Measurements from ENCODE around the gene ZBTB48. TPM values are rescaled to one million over a fixed set of nuclear protein-coding genes. Genes with fewer than 3 reads are reported as not detected.
"Not testable (repeated sequence)": the region's sequence is repeated elsewhere in the genome, so short reads cannot be mapped to it uniquely, and the experiment has no call there.

Gene ZBTB48
- total and polyA plus RNA-seq, 4 donors, result 21.6 to 41.3 (median 34.3) TPM

DNA sequence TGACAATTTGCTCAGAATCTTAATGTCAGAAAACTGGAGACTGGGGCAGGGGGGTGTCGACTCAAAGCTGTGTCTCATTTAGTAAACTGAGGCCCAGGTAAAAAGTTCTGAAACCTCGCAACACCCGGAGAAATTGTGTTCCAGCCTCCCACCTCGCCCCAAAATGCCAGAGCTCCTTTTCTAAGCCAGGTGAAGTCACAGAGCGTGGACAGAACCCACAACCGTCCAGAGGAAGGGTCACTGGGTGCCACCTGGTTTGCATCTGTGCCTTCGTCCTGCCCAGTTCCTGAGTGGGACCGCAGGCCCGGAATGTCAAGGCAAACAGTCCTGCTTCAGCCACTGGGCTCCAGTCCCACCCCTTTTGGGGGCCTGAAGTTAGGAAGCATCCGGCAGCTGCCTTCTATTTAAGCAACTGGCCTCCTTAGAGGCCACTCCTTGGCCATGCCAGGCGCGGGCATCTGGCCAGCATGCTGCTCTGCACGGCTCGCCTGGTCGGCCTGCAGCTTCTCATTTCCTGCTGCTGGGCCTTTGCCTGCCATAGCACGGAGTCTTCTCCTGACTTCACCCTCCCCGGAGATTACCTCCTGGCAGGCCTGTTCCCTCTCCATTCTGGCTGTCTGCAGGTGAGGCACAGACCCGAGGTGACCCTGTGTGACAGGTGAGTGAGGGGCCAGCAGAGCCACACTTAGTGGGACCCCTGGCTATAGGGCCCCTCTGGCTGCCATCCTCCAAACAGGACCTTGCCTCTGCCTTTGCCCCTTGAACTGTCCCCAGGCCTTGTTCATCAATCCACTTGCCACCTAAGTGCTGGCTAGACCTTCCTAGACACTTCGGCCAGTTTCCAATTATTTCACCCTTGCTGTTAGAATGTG, 24.7 kb upstream of the ZBTB48 start, which contains the start of gene TAS1R1:
TSS of gene TAS1R1 (plus strand) at position 401 of the 872 bp plus-strand sequence. CDS start at position 468, 67 bp downstream.
- DNase-seq (peak; percentile 19 to 33 (median 29)), ATAC-seq (ENCODE audit: insufficient read depth, low FRiP score) (peak; percentile 4)
- peak within 1 kb of the TSS; percentile 98 for H3K4me3 ChIP-seq
- no peaks in the 10 kb centered on the region for H3K27me3 ChIP-seq (ENCODE audit: control insufficient read depth in 3 of 3, insufficient read depth in 3 of 3, low read length in 2 of 3)
- peaks cover 0 to 6% (median 4%) of the 10 kb centered on the region in 4 donors for H3K36me3 ChIP-seq (ENCODE audit: control insufficient read depth in 4 of 4, insufficient read depth in 4 of 4, low read length in 4 of 4)
- 76 to 77% methylated on average over 19 of the region's 19 CpGs for WGBS, 2 donors
- peak within 1 kb of the TSS; percentile 60 to 65 for H3K9ac ChIP-seq (ENCODE audit: insufficient read depth in 1 of 2, low read length in 2 of 2)
- H3K9me3 ChIP-seq (ENCODE audit: control insufficient read depth in 4 of 4, insufficient read depth in 3 of 4, low read length in 3 of 4), result no peaks in the 10 kb centered on the region
- peaks cover 4 to 13% (median 5%) of the 10 kb centered on the region in 5 donors for H3K4me1 ChIP-seq (ENCODE audit: control insufficient read depth in 5 of 5, insufficient read depth in 5 of 5, low read length in 5 of 5)
- H3K27ac ChIP-seq (ENCODE audit: low read depth in 1 of 2, low read length in 1 of 2), result peak within 1 kb of the TSS; percentile 81 to 87
- TF ChIP-seq, protein P1, sequence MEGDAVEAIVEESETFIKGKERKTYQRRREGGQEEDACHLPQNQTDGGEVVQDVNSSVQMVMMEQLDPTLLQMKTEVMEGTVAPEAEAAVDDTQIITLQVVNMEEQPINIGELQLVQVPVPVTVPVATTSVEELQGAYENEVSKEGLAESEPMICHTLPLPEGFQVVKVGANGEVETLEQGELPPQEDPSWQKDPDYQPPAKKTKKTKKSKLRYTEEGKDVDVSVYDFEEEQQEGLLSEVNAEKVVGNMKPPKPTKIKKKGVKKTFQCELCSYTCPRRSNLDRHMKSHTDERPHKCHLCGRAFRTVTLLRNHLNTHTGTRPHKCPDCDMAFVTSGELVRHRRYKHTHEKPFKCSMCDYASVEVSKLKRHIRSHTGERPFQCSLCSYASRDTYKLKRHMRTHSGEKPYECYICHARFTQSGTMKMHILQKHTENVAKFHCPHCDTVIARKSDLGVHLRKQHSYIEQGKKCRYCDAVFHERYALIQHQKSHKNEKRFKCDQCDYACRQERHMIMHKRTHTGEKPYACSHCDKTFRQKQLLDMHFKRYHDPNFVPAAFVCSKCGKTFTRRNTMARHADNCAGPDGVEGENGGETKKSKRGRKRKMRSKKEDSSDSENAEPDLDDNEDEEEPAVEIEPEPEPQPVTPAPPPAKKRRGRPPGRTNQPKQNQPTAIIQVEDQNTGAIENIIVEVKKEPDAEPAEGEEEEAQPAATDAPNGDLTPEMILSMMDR (IDR thresholded peaks at IDR 0.05; ENCODE audit: control extremely low read depth, extremely low read depth), result no peak

DNA sequence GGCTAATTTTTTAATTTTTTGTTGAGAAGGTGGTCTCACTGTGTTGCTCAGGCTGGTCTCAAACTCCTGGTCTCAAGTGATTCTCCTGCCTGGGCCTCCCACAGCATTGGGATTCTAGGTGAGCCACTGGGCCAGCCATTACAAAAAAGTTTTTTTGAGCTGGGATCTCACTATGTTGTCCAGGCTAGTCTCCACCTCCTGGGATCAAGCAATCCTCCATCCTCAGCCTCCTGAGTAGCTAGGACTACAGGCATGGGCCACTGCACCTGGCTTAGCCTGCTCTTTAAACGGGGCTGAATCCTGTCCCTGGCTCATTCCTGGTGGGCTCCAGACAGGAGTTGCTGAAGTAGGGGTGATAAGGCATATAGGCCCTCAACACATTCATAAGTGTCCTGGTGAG, 22.2 kb upstream of the ZBTB48 start:
- H3K9ac ChIP-seq (ENCODE audit: insufficient read depth in 1 of 2, low read length in 2 of 2), result no peak overlapping the region
- no peaks in the 10 kb centered on the region for H3K36me3 ChIP-seq (ENCODE audit: control insufficient read depth in 4 of 4, insufficient read depth in 4 of 4, low read length in 4 of 4)
- H3K27ac ChIP-seq (ENCODE audit: low read depth in 1 of 2, low read length in 1 of 2), result no peak overlapping the region
- H3K4me3 ChIP-seq, result no peak overlapping the region
- H3K9me3 ChIP-seq (ENCODE audit: control insufficient read depth in 4 of 4, insufficient read depth in 3 of 4, low read length in 3 of 4), result no peaks in the 10 kb centered on the region
- H3K4me1 ChIP-seq (ENCODE audit: control insufficient read depth in 5 of 5, insufficient read depth in 5 of 5, low read length in 5 of 5), result peaks cover 4 to 13% (median 5%) of the 10 kb centered on the region in 5 donors
- ATAC-seq (ENCODE audit: insufficient read depth, low FRiP score), result no peak
- no peaks in the 10 kb centered on the region for H3K27me3 ChIP-seq (ENCODE audit: control insufficient read depth in 3 of 3, insufficient read depth in 3 of 3, low read length in 2 of 3)
- DNase-seq, result no peak
- TF ChIP-seq, protein P1 (IDR thresholded peaks at IDR 0.05; ENCODE audit: control extremely low read depth, extremely low read depth), result no peak
- 73 to 100% methylated on average over 1 of the region's 1 CpG for WGBS, 2 donors

DNA sequence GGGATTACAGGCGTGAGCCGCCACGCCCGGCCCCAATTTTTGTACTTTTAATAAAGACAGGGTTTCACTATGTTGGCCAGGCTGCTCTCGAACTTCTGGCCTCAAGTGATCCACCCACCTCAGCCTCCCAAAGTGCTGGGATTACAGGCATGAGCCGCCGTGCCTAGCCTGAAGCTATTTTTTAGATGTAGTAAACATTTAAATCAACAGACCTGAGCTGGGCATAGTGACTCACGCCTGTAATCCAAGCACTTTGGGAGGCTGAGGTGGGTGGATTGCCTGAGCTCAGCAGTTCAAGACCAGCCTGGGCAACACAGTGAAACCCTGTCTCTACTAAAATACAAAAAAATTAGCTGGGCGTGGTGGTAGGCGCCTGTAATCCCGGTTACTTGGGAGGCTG, 20.6 kb upstream of the ZBTB48 start:
- not testable (repeated sequence) for H3K9me3 ChIP-seq (ENCODE audit: control insufficient read depth in 4 of 4, insufficient read depth in 3 of 4, low read length in 3 of 4); H3K4me1 ChIP-seq (ENCODE audit: control insufficient read depth in 5 of 5, insufficient read depth in 5 of 5, low read length in 5 of 5); H3K27ac ChIP-seq (ENCODE audit: low read depth in 1 of 2, low read length in 1 of 2); H3K36me3 ChIP-seq (ENCODE audit: control insufficient read depth in 4 of 4, insufficient read depth in 4 of 4, low read length in 4 of 4); H3K4me3 ChIP-seq; ATAC-seq (ENCODE audit: insufficient read depth, low FRiP score); DNase-seq; H3K9ac ChIP-seq (ENCODE audit: insufficient read depth in 1 of 2, low read length in 2 of 2); H3K27me3 ChIP-seq (ENCODE audit: control insufficient read depth in 3 of 3, insufficient read depth in 3 of 3, low read length in 2 of 3)
- 93% methylated on average over 11 of the region's 11 CpGs for WGBS, 2 donors

DNA sequence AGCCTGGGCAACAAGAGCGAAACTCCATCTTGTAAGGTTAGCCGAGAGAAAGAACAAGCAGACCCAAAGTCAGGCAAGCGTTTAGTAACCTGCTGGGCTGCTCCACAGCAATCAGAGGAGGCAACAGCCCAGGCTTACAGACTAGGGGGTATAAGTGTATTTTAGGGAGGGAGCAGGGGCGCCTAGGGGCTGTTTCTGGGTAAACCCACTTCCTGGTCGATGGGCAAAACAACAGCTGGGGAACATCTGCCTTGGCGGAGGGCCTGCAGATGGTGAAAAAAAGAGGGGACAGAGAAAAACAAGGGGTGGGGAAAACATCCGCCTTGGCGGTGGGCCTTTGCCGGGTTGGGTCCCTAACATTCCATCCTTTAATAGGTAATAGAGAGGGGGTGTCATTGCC, 19.5 kb upstream of the ZBTB48 start:
- no peaks in the 10 kb centered on the region for H3K9me3 ChIP-seq (ENCODE audit: control insufficient read depth in 4 of 4, insufficient read depth in 3 of 4, low read length in 3 of 4)
- H3K4me1 ChIP-seq (ENCODE audit: control insufficient read depth in 5 of 5, insufficient read depth in 5 of 5, low read length in 5 of 5), result no peaks in the 10 kb centered on the region
- H3K4me3 ChIP-seq, result no peak overlapping the region
- TF ChIP-seq, protein P1 (IDR thresholded peaks at IDR 0.05; ENCODE audit: control extremely low read depth, extremely low read depth), result no peak
- ATAC-seq (ENCODE audit: insufficient read depth, low FRiP score), result no peak
- WGBS, 2 donors, result 67 to 69% methylated on average over 9 of the region's 9 CpGs
- H3K36me3 ChIP-seq (ENCODE audit: control insufficient read depth in 4 of 4, insufficient read depth in 4 of 4, low read length in 4 of 4), result no peaks in the 10 kb centered on the region
- peaks cover 0 to 12% (median 0%) of the 10 kb centered on the region in 3 donors for H3K27me3 ChIP-seq (ENCODE audit: control insufficient read depth in 3 of 3, insufficient read depth in 3 of 3, low read length in 2 of 3)
- H3K9ac ChIP-seq (ENCODE audit: insufficient read depth in 1 of 2, low read length in 2 of 2), result no peak overlapping the region
- DNase-seq, result peak; percentile 62 to 63 (median 63)
- no peak overlapping the region for H3K27ac ChIP-seq (ENCODE audit: low read depth in 1 of 2, low read length in 1 of 2)
